A549 (cell line): ENCODE measurements around the gene MAPK13. TPM values are rescaled to one million over a fixed set of nuclear protein-coding genes. Genes with fewer than 3 reads are reported as not detected.

ENCODE experiments used
- ATAC-seq, 2 experiments: fragments of 200-7000 bp in 1 of 2; fragments of >200 bp in 1 of 2; cut with Nextera tagmentation in 1 of 2; cut with Tn5 transposase in 1 of 2; 3 replicates each; pipeline versions ENCODE4 v1.8.0 to v1.9.1; 2018 to 2020; ENCODE audit warnings: mild to moderate bottlenecking in 1 of 2, moderate library complexity in 1 of 2
- CTCF ChIA-PET: fragments of 300-600 bp; sonication (Branson Sonifier 250); formaldehyde crosslinking; extraction: SDS; loops from one replicate; lab custom pipeline; 2021; ENCODE audit warnings: antibody characterized with exemption, inconsistent platforms; lab: Yijun Ruan, JAX
- POLR2A ChIA-PET: fragments of 350-600 bp; formaldehyde crosslinking; extraction: SDS; loops from one replicate; lab custom pipeline; 2021; ENCODE audit warnings: antibody characterized with exemption, inconsistent platforms; lab: Yijun Ruan, JAX
- DNase-seq, 2 experiments: peaks; one replicate each; pipeline versions ENCODE4 v3.0.0 to v3.0.0-alpha.2; 2011 to 2016; ENCODE audit warnings: low read depth in 1 of 2, low spot score in 1 of 2
- FAIRE-seq: peaks from 2 replicates; lab custom pipeline; 2011; peaks lifted over from hg19 to GRCh38; lab: Jason Lieb, UNC
- H3K27ac ChIP-seq, 2 experiments: fragments of >200 bp; sonication (Bioruptor Twin); formaldehyde crosslinking; 3 replicates each; pipeline ENCODE4 v1.5.1; 2016 to 2017
- H3K4me1 ChIP-seq: fragments of >200 bp; sonication (Bioruptor Twin); formaldehyde crosslinking; 3 replicates; pipeline ENCODE4 v1.6.1; 2016
- H3K4me2 ChIP-seq: fragments of >200 bp; sonication (Bioruptor Twin); formaldehyde crosslinking; 3 replicates; pipeline ENCODE4 v1.6.1; 2016
- H3K4me3 ChIP-seq: fragments of >200 bp; sonication (Bioruptor Twin); formaldehyde crosslinking; 3 replicates; pipeline ENCODE4 v1.5.1; 2016
- H3K9me3 ChIP-seq: fragments of >200 bp; sonication (Bioruptor Twin); formaldehyde crosslinking; 3 replicates; pipeline ENCODE4 v1.6.1; 2016
- BCL3 ChIP-seq: fragments of >200 bp; sonication (Bioruptor Twin); formaldehyde crosslinking; IDR thresholded peaks from 3 replicates; pipeline ENCODE4 v1.6.1; 2016
- BHLHE40 ChIP-seq: IDR thresholded peaks from 2 replicates; pipeline ENCODE4 v1.6.1; 2012; ENCODE audit warnings: low read depth, low read length, inconsistent platforms
- CHD2 ChIP-seq: fragments of 150-350 bp; IDR thresholded peaks from 2 replicates; pipeline ENCODE4 v1.6.1; 2014; ENCODE audit warnings: low read length; ENCODE audit not compliant: partially characterized antibody
- CTCF ChIP-seq: fragments of >200 bp; sonication (Bioruptor Twin); formaldehyde crosslinking; IDR thresholded peaks from 3 replicates; pipeline ENCODE4 v1.5.1; 2016
- E2F6 ChIP-seq: IDR thresholded peaks from 2 replicates; pipeline ENCODE4 v1.6.1; 2012; ENCODE audit warnings: low read depth, borderline replicate concordance
- EHF ChIP-seq: fragments of 250-450 bp; sonication (Bioruptor Pico); IDR thresholded peaks from 2 replicates; pipeline ENCODE4 v1.5.0; 2020; ENCODE audit warnings: mild to moderate bottlenecking
- ELK1 ChIP-seq: fragments of 150-350 bp; IDR thresholded peaks from 2 replicates; pipeline ENCODE4 v1.6.1; 2014; ENCODE audit warnings: low read depth, mild to moderate bottlenecking, low read length
- ESRRA ChIP-seq: fragments of 150-350 bp; IDR thresholded peaks from 2 replicates; pipeline ENCODE4 v1.6.1; 2014; ENCODE audit warnings: mild to moderate bottlenecking, low read length, borderline replicate concordance
- GATA3 ChIP-seq: IDR thresholded peaks from 2 replicates; pipeline ENCODE4 v1.6.1; 2012; ENCODE audit warnings: borderline replicate concordance
- HDAC2 ChIP-seq: fragments of 200-600 bp; sonication (generic); IDR thresholded peaks from 2 replicates; pipeline ENCODE4 v1.6.1; 2016
- HMGXB4 ChIP-seq: fragments of 250-450 bp; sonication (Bioruptor Pico); IDR thresholded peaks from 2 replicates; pipeline ENCODE4 v1.5.0; 2021; ENCODE audit warnings: mild to moderate bottlenecking, moderate library complexity, borderline replicate concordance
- HOXB5 ChIP-seq: fragments of 250-450 bp; sonication (Bioruptor Pico); IDR thresholded peaks from 2 replicates; pipeline ENCODE4 v1.5.0; 2020; ENCODE audit warnings: mild to moderate bottlenecking, moderate library complexity
- JUNB ChIP-seq: fragments of >200 bp; sonication (Bioruptor Twin); formaldehyde crosslinking; IDR thresholded peaks from 2 replicates; pipeline ENCODE4 v1.6.1; 2016
- KDM1A ChIP-seq: fragments of 200-600 bp; sonication (generic); IDR thresholded peaks from 2 replicates; pipeline ENCODE4 v1.6.1; 2016; ENCODE audit warnings: low read depth, mild to moderate bottlenecking
- MAFK ChIP-seq: fragments of 450-650 bp; IDR thresholded peaks from 2 replicates; pipeline ENCODE4 v1.6.1; 2014; ENCODE audit not compliant: partially characterized antibody
- MAZ ChIP-seq: fragments of 150-350 bp; IDR thresholded peaks from 2 replicates; pipeline ENCODE4 v1.6.1; 2014; ENCODE audit warnings: antibody characterized with exemption, low read depth, low read length, borderline replicate concordance
- MYC ChIP-seq: IDR thresholded peaks from 2 replicates; pipeline ENCODE4 v1.6.1; 2012; ENCODE audit warnings: mild to moderate bottlenecking, inconsistent platforms, low read length, improper control_type of control experiment, borderline replicate concordance
- PBX3 ChIP-seq: IDR thresholded peaks from 2 replicates; pipeline ENCODE4 v1.6.1; 2012
- RARB ChIP-seq: fragments of 250-450 bp; sonication (Bioruptor Pico); IDR thresholded peaks from 2 replicates; pipeline ENCODE4 v1.8.0; 2021; ENCODE audit warnings: mild to moderate bottlenecking, moderate library complexity
- RNF2 ChIP-seq: fragments of 200-600 bp; sonication (generic); IDR thresholded peaks from 2 replicates; pipeline ENCODE4 v1.6.1; 2016; ENCODE audit warnings: low read depth, mild to moderate bottlenecking, antibody characterized with exemption, moderate library complexity, borderline replicate concordance
- ZC3H11A ChIP-seq: fragments of 450-650 bp; IDR thresholded peaks from 2 replicates; pipeline ENCODE4 v1.6.1; 2014; ENCODE audit warnings: antibody characterized with exemption, mild to moderate bottlenecking
- WGBS: methylation state at CpG from one replicate; pipeline ENCODE4 v1.1.6; 2017; ENCODE audit errors: missing lambda C conversion rate; 5-methylcytosine and 5-hydroxymethylcytosine counted together
- polyA plus RNA-seq, 4 experiments: library from polyadenylated mRNA; depleted of rRNA in 3 of 4; stranded (reverse); fragments of >200 nt; fragmentation: RNase III in 1 of 4; extraction: RNeasy Plus Mini Kit Qiagen cat#74134 plus additional on column Dnase treatment in 1 of 4; gene quantifications; 2 replicates in 3 of 4; 3 replicates in 1 of 4; pipeline ENCODE4 v1.2.3, GENCODE V29; 2011 to 2017

The MAPK13 gene
- polyA plus RNA-seq, 2 of the 4 experiments (the other 2 are of a cell fraction) = 0.45 to 0.63 TPM

- no peak overlapping the region for H3K4me3 ChIP-seq
- no peak for ATAC-seq
- no peak for DNase-seq
- POLR2A ChIA-PET = no interaction called here
- no peak overlapping the region for H3K4me2 ChIP-seq
- FAIRE-seq = no peak
- H3K27ac ChIP-seq = no peak overlapping the region
- no peaks in the 10 kb centered on the region for H3K9me3 ChIP-seq
- peaks cover 5% of the 10 kb centered on the region; the same call in 1 of the 3 replicates for H3K4me1 ChIP-seq
- CTCF ChIA-PET = interaction anchor here (1.0 to 1.7 kb wide), 3 partner anchors 9 to 226 kb away, joined by 3 read pairs; no protein-coding TSS in a partner anchor
- WGBS = 68% methylated on average over 4 of the region's 4 CpGs
- TF ChIP-seq ZC3H11A = no peak
- no peak for TF ChIP-seq MAFK
- TF ChIP-seq JUNB = no peak
- no peak for TF ChIP-seq EHF
- no peak for TF ChIP-seq RNF2
- TF ChIP-seq PBX3 = no peak
- TF ChIP-seq MYC = no peak
- no peak for TF ChIP-seq GATA3
Observed at GRCh38 chr6:36133912-36134311, 3.6 kb downstream of the MAPK13 start.

- Histone ChIP-seq H3K9me3 (no peaks in the 10 kb centered on the region), H3K4me3 (no peak overlapping the region), H3K4me2 (no peak overlapping the region), H3K4me1 (peaks cover 5% of the 10 kb centered on the region; the same call in 1 of the 3 replicates), H3K27ac (no peak overlapping the region)
- CTCF ChIA-PET = interaction anchor here (1.3 kb wide), 1 partner anchor 40 kb away, joined by 3 read pairs; no protein-coding TSS in a partner anchor
- FAIRE-seq = no peak
- 88% methylated on average over 11 of the region's 13 CpGs for WGBS
- no peak for ATAC-seq
- DNase-seq = no peak
- POLR2A ChIA-PET = no interaction called here
- TF ChIP-seq E2F6 (no peak), ZC3H11A (no peak), HOXB5 (no peak), BHLHE40 (no peak), CHD2 (no peak), CTCF (no peak), ESRRA (no peak), HDAC2 (no peak), GATA3 (no peak), ELK1 (no peak), KDM1A (no peak), RARB (CRISPR knock-in tag) (no peak), BCL3 (no peak), HMGXB4 (CRISPR knock-in tag) (no peak), MAZ (no peak)
Observed at GRCh38 chr6:36135053-36135731, 4.9 kb downstream of the MAPK13 start.
